Peyer's patch (tissue), 4 donors: ENCODE results near the gene MYT1.

Experiments
- CTCF ChIP-seq, 6 experiments: fragments of 450-650 bp in 4 of 6; fragments of 200-600 bp in 2 of 6; sonication (generic) in 1 of 6; IDR thresholded peaks; one replicate each; pipeline ENCODE4 v1.5.1; 2017 to 2019; ENCODE audit warnings: antibody characterized with exemption in 6 of 6, mild to moderate bottlenecking in 3 of 6, moderate library complexity in 1 of 6
- POLR2A ChIP-seq, 2 donors: fragments of 450-650 bp; IDR thresholded peaks; one replicate each; pipeline ENCODE4 v1.5.1; 2017; ENCODE audit warnings: antibody characterized with exemption in 2 of 2, mild to moderate bottlenecking in 2 of 2, moderate library complexity in 2 of 2

- TF ChIP-seq CTCF (IDR thresholded peaks at IDR 0.05), result no peak
- no peak for TF ChIP-seq POLR2A (IDR thresholded peaks at IDR 0.05)
These were observed 59.3 kb downstream of the MYT1 start for GRCh38 chr20:64223526-64224067.
